Stimulated activated CD8-positive, alpha-beta memory T cell treated with anti-CD3 and anti-CD28 coated beads, Interleukin-12 subunit alpha, Interleukin-12 subunit beta, amount 100 ng/mL, for 24 hours (primary cell): ENCODE results near the gene USH1C.

Experiments
- DNase-seq: peaks from one replicate; pipeline ENCODE4 v3.0.0-alpha.2; 2020; ENCODE audit errors: extremely low read depth

Gene USH1C

GRCh38 chr11:17472467-17472866 is 71.7 kb downstream of the USH1C start:
- no peak for DNase-seq

GRCh38 chr11:17471501-17471900 is 72.7 kb downstream of the USH1C start:
- DNase-seq, result no peak

- no peak for DNase-seq
Observed at GRCh38 chr11:17469998-17470397, 74.2 kb downstream of the USH1C start.

GRCh38 chr11:17468122-17468521 is 76.1 kb downstream of the USH1C start:
- DNase-seq, result no peak

GRCh38 chr11:17463546-17464174 is 80.6 kb downstream of the USH1C start:
- no peak for DNase-seq

GRCh38 chr11:17462940-17463339 is 81.3 kb downstream of the USH1C start:
- DNase-seq, result no peak

- no peak for DNase-seq
Observed at GRCh38 chr11:17460406-17460805, 83.8 kb downstream of the USH1C start.

- DNase-seq, result no peak
Observed at GRCh38 chr11:17459236-17459896, 84.8 kb downstream of the USH1C start.

- DNase-seq, result no peak
Observed at GRCh38 chr11:17458268-17458667, 85.9 kb downstream of the USH1C start.

GRCh38 chr11:17457396-17458173 is 86.6 kb downstream of the USH1C start:
- no peak for DNase-seq

- no peak for DNase-seq
Observed at GRCh38 chr11:17452668-17453067, 91.5 kb downstream of the USH1C start.

- DNase-seq, result no peak
Observed at GRCh38 chr11:17449158-17449557, 95.1 kb downstream of the USH1C start.

- DNase-seq, result no peak
Observed at GRCh38 chr11:17446482-17446881, 97.7 kb downstream of the USH1C start.

GRCh38 chr11:17445240-17445795 is 98.9 kb downstream of the USH1C start:
- no peak for DNase-seq

GRCh38 chr11:17443926-17444690 is 100.1 kb downstream of the USH1C start:
- DNase-seq, result no peak
